ENCODE data around the gene ABCC8.

Gene ABCC8

DNA sequence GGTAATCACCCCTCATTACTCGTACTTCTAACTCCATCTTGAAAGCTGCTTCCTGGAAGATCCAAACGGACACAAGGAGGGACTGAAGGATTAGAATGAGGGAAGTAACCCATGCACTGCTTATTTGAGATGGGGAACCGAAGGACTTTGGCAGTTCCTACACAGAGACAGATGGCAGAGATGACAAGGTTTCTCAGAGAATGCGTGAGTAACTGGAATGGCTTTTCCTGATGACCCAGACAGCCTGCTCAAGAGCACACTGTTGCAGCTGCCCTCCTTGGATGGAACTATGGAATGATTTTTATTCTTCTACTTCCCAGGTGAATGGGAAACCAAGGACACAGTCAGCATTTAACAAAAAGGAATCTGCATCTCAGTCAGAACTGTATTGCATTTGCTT lies 95.5 kb downstream of the ABCC8 start:
- TF ChIP-seq GATA2 (IDR thresholded peaks at IDR 0.05; ENCODE audit: low read depth, low read length) (no peak), GATA3 (IDR thresholded peaks at IDR 0.05; ENCODE audit: low read depth, low read length) (no peak)

DNA sequence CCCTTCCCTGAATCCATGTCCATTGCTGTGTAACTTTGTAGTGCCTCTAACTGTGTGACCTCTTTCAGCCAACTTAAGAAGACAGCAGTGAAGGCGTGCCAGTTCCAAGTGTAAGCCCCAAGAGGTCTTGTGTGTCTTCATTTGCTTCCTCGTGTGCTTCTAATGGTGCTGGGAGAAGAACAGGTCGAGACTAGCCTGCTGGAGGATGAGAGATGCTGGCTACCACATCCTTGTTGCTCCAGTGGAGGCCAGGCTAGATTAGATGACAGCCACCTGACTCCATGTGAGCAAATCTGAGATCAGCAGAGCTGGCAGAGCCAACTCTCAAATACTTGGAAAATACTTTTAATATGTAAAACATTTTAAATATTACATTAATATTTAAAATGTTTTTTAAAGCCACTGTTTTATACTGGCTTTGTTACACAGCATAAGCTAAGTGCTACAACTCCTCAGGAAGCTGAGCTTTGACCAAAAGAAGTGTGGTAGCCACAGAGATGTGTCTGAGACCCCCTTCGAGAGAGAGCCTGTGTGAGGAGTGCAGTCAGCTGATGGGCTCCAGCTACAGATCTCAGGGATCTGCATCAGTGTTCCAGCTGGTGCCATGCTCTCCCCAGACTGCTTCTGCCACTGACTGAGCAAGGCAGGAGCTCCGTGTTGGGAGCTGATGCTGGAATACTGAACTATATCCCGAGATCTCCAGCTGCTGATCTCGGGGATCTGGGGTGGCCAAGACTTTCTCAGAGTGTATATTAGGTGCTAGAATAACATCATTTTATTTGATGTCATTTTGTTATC lies 97.1 kb downstream of the ABCC8 start:
- TF ChIP-seq GATA2 (IDR thresholded peaks at IDR 0.05; ENCODE audit: low read depth, low read length) (no peak), GATA3 (IDR thresholded peaks at IDR 0.05; ENCODE audit: low read depth, low read length) (no peak)

DNA sequence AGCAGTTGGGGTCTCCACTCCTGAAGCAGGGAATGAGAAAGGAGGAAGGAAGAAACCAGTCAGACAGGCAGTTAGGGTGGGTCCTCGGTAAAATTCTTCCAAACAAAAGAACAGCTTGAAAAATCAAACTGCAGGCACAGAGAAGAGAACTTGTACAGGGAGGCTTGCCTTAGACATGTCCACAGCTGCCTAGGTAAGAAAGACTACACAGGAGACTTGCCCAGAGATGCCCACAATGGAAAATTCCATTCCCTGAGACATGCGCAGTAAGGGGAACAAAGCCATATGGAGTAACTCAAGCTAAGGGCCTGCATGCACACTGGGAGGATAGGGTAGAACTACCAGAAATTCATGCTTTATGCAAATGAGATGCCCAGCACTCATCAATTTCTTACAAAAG lies 98.0 kb downstream of the ABCC8 start:
- TF ChIP-seq GATA2 (IDR thresholded peaks at IDR 0.05; ENCODE audit: low read depth, low read length) (no peak), GATA3 (IDR thresholded peaks at IDR 0.05; ENCODE audit: low read depth, low read length) (no peak)

GRCh38 chr11:17376493-17376892 lies 100.2 kb downstream of the ABCC8 start:
- TF ChIP-seq GATA2 (IDR thresholded peaks at IDR 0.05; ENCODE audit: low read depth, low read length): no peak

- TF ChIP-seq GATA2 (IDR thresholded peaks at IDR 0.05; ENCODE audit: low read depth, low read length): no peak
- TF ChIP-seq GATA3 (IDR thresholded peaks at IDR 0.05; ENCODE audit: low read depth, low read length): no peak
Observed at GRCh38 chr11:17375547-17375946, 101.1 kb downstream of the ABCC8 start.

- TF ChIP-seq GATA3 (IDR thresholded peaks at IDR 0.05; ENCODE audit: low read depth, low read length) (no peak), GATA2 (IDR thresholded peaks at IDR 0.05; ENCODE audit: low read depth, low read length) (no peak)
Observed at GRCh38 chr11:17371614-17372013, 105.0 kb downstream of the ABCC8 start.

DNA sequence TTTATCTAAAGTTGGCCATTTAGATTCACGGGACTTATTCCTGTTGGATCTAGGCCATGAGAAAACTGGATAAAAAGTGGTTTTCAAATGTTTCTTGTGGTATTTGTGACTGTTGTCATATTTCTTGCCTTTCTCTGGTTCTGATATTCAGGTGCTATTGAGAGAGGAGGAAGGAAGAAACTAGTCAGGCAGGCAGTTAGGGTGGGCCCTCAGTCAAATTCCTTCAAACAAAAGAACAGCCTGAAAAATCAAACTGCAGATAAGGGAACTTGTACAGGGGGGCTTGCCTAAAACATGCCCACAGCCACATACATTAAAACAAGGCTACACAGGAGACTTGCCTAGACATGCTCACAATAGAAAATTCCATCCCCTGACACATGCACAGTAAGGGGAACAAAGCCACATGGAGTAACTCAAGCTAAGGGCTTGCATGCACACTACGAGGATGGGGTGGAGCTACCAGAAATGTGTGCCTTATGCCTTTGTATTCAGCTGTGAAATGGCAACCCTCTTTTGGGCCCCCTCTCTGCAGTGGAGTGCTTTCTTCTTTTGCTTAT lies 106.9 kb downstream of the ABCC8 start:
- TF ChIP-seq GATA3 (IDR thresholded peaks at IDR 0.05; ENCODE audit: low read depth, low read length) (no peak), GATA2 (IDR thresholded peaks at IDR 0.05; ENCODE audit: low read depth, low read length) (no peak)

DNA sequence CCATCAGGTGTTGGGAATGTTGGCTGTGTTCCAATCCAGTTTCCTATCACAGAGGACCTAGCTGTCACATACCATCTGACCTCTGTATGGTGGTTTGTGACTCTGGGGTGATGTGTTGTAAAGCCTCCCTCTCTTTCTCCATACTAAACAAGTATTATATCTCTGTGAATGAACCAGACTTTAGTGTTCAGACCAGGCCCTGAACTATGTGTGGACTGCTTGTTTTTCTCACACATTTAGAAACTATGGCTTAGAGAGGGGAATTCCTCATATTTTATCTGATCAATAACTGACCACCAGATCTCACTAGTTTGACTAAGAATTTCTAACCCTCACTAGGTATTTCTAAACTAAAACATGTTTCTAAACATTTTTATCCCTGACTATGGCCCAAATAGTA lies 107.6 kb downstream of the ABCC8 start:
- TF ChIP-seq GATA2 (IDR thresholded peaks at IDR 0.05; ENCODE audit: low read depth, low read length): no peak
- TF ChIP-seq GATA3 (IDR thresholded peaks at IDR 0.05; ENCODE audit: low read depth, low read length): no peak

GRCh38 chr11:17368551-17368950 lies 108.1 kb downstream of the ABCC8 start:
- TF ChIP-seq GATA2 (IDR thresholded peaks at IDR 0.05; ENCODE audit: low read depth, low read length): no peak
- no peak for TF ChIP-seq GATA3 (IDR thresholded peaks at IDR 0.05; ENCODE audit: low read depth, low read length)

GRCh38 chr11:17366495-17366894 lies 110.2 kb downstream of the ABCC8 start:
- no peak for TF ChIP-seq GATA2 (IDR thresholded peaks at IDR 0.05; ENCODE audit: low read depth, low read length)
- no peak for TF ChIP-seq GATA3 (IDR thresholded peaks at IDR 0.05; ENCODE audit: low read depth, low read length)

DNA sequence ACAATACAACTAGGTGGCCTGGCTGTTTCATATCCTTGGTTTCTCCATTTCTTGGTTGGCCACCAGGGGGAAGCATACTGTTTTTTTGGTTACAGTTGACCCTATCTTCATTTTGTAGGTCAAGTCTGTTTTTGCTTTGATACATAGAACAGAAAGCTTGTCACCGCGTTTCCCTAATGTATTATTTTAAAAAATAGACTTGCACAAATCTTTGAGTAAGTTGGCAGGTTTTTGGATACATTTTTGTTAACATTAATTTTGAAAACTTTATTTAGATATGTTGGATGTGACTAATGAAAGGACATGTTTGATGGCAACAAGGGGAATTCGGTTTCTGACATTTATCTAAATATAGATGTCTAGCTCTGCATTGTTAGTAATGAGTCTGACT lies 122.0 kb downstream of the ABCC8 start:
- no peak for TF ChIP-seq GATA3 (IDR thresholded peaks at IDR 0.05; ENCODE audit: low read depth, low read length)

DNA sequence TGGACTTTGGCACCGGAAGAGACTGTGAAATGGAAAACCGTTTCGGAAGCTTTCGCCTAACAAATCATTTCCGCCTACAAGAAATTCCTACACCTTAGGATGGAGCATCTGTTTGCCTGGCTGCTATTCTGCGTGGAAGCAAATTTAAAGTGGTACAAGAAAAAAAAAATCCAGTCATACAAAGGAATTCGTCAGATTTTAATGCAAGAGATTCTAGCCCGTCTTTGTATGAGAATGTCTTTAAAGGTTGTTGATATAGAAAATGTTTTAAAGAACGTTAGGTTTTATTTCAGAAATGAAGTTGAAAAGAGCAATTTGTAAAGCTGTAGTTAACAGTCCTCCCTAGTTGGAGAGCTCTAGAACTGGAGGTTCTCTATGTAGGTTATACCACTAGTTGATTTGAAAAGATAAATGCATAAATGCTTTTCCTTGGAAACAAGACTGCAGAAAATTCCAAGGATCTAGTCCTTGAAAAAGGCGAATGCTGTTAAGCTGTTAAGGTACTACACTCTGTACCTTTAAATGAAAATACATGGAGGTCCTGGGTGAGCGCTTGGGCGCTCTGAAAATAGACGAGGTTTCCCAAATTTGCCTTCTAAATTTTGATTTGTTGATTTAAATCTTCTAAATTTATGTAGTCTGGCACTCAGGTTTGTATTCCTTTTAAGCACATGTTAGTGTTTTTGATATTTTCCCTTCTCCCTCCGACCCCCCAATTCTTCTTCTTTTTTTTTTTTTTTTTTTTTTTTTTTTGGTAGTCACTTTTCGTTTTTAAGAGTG lies 122.6 kb downstream of the ABCC8 start:
- TF ChIP-seq GATA2 (IDR thresholded peaks at IDR 0.05; ENCODE audit: low read depth, low read length): no peak
- no peak for TF ChIP-seq GATA3 (IDR thresholded peaks at IDR 0.05; ENCODE audit: low read depth, low read length)

- no peak for TF ChIP-seq GATA2 (IDR thresholded peaks at IDR 0.05; ENCODE audit: low read depth, low read length)
- TF ChIP-seq GATA3 (IDR thresholded peaks at IDR 0.05; ENCODE audit: low read depth, low read length): no peak
Observed at GRCh38 chr11:17352950-17353820, 123.5 kb downstream of the ABCC8 start.
